Mucosa of descending colon (tissue), 3 donors: ENCODE measurements around the gene GPR137. TPM values are rescaled to one million over a fixed set of nuclear protein-coding genes. Genes with fewer than 3 reads are reported as not detected.

Experiments used
- ATAC-seq: fragments of 200-7000 bp; cut with Tn5 transposase; one replicate; pipeline ENCODE4 v1.9.1; 2020; ENCODE audit warnings: mild to moderate bottlenecking, moderate library complexity
- DNase-seq, 3 donors: peaks; one replicate each; pipeline ENCODE4 v3.0.0-alpha.2; 2020
- H3K36me3 ChIP-seq: fragments of 200-600 bp; one replicate; pipeline ENCODE4 v1.8.0; 2021; ENCODE audit warnings: low read depth, mild to moderate bottlenecking
- H3K4me1 ChIP-seq: fragments of 200-600 bp; one replicate; pipeline ENCODE4 v1.8.0; 2021; ENCODE audit warnings: low read depth, mild to moderate bottlenecking
- H3K4me3 ChIP-seq: fragments of 200-600 bp; one replicate; pipeline ENCODE4 v1.8.0; 2021; ENCODE audit warnings: mild to moderate bottlenecking
- H3K9me3 ChIP-seq: fragments of 200-600 bp; one replicate; pipeline ENCODE4 v1.8.0; 2021; ENCODE audit warnings: mild to moderate bottlenecking
- intact Hi-C, 2 donors: fragments of 100-400 bp; cut with DNase I in 1 of 2; cut with micrococcal nuclease in 1 of 2; formaldehyde crosslinking; loops; one replicate each; pipeline versions ENCODE4 v1.11.0 to v1.11.1; 2022; cut with DNase I, micrococcal nuclease
- total RNA-seq, 3 donors: library from RNA; stranded (reverse); fragmentation: NEBNext Ultra II Directional in 2 of 3; extraction: Animal tissue kit (Norgen Biotek cat#: 25700) in 2 of 3; gene quantifications; one replicate each; pipeline versions ENCODE4 v1.2.1 to v1.2.4, GENCODE V29; 2021 to 2023
- TF ChIP-seq, protein P1 (sequence below): fragments of 200-600 bp; IDR thresholded peaks from one replicate; pipeline ENCODE4 v1.8.0; 2022; ENCODE audit warnings: antibody characterized with exemption, mild to moderate bottlenecking
- donor health status: DM: no; HTN: no; CAD: no; lungs with moderate emphysema.
- donor health status: DM: no; HTN: no; CAD: no.
- donor health status: DM: no; HTN: yes; CAD: no.

Gene GPR137
- total RNA-seq, 3 donors from 2014 or later = 31.2 to 46.7 (median 40.6) TPM

DNA sequence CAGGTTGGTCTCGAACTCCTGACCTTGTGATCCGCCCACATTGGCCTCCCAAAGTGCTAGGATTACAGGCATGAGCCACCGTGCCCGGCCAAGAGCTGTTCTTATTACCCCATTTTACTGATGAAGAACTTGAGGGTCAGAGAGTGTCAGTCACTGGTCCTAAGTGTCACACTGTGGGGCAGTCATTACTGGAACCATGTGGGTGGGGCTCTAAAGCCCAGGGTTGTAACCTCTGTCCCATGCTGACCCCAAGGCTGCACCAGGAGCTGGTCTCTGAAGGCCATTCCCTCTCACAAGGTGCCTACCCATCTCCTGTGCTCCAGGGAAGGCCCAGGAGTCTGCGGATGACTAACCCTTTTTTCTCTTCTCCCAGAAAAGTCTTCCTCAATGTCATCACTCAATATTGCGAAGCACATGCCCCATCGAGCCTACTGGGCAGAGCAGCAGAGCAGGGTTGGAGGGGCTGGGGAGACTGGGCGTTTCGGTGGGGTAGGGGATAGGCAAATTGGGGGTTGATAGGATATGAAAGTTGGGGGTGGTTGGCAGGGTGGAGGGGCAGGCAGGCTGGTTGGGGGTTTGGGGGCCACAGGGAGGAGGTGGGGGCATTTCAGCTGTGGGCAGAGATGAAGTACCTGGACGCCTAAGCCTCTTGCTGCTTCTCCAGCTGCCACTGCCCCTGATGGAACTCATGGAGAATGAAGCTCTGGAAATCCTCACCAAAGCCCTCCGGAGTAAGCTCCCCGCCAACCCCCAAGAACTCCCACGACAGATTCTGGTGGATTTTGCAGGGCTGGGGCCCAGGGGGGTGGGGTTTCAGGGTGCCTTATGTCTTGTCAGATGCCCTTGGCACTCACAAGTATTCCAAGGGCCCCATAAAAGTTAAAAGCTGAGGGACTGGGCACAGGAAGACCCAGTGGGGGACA, 17.7 kb downstream of the GPR137 start:
- Histone ChIP-seq H3K9me3 (no peaks in the 10 kb centered on the region), H3K4me1 (peaks cover 47% of the 10 kb centered on the region), H3K4me3 (no peak overlapping the region), H3K36me3 (no peaks in the 10 kb centered on the region)
- intact Hi-C loops = loop anchor here (5.0 to 10.0 kb wide), 2 partner anchors 96 to 99 kb away; partner anchors contain the start of gene FERMT3 (in 2 of the 2)
- ATAC-seq (no peak), DNase-seq (no peak)
- TF ChIP-seq, protein P1, sequence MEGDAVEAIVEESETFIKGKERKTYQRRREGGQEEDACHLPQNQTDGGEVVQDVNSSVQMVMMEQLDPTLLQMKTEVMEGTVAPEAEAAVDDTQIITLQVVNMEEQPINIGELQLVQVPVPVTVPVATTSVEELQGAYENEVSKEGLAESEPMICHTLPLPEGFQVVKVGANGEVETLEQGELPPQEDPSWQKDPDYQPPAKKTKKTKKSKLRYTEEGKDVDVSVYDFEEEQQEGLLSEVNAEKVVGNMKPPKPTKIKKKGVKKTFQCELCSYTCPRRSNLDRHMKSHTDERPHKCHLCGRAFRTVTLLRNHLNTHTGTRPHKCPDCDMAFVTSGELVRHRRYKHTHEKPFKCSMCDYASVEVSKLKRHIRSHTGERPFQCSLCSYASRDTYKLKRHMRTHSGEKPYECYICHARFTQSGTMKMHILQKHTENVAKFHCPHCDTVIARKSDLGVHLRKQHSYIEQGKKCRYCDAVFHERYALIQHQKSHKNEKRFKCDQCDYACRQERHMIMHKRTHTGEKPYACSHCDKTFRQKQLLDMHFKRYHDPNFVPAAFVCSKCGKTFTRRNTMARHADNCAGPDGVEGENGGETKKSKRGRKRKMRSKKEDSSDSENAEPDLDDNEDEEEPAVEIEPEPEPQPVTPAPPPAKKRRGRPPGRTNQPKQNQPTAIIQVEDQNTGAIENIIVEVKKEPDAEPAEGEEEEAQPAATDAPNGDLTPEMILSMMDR = no peak

DNA sequence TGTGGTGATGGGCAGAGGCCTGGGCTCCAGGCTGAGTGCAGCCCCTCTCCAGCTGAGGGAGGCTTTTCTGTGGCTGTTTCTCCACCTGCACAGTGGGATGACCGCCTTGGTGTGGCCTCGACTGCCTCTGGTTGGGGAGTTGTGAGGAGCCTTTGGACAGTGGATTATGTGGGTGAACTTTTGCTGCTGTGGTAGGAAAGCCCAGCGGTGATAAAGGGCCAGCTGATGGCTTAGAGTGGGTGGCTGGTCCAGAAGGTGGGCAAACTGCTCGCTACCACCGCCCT, 18.3 kb downstream of the GPR137 start:
- DNase-seq (peak in 2 of 3 donors; percentile 47 to 58), ATAC-seq (no peak)
- intact Hi-C loops = loop anchor here (5.0 to 10.0 kb wide), 2 partner anchors 97 to 99 kb away; partner anchors contain the start of gene FERMT3 (in 2 of the 2)
- Histone ChIP-seq H3K36me3 (no peaks in the 10 kb centered on the region), H3K9me3 (no peaks in the 10 kb centered on the region), H3K4me3 (no peak overlapping the region), H3K4me1 (peaks cover 46% of the 10 kb centered on the region)
- TF ChIP-seq, protein P1 = no peak

DNA sequence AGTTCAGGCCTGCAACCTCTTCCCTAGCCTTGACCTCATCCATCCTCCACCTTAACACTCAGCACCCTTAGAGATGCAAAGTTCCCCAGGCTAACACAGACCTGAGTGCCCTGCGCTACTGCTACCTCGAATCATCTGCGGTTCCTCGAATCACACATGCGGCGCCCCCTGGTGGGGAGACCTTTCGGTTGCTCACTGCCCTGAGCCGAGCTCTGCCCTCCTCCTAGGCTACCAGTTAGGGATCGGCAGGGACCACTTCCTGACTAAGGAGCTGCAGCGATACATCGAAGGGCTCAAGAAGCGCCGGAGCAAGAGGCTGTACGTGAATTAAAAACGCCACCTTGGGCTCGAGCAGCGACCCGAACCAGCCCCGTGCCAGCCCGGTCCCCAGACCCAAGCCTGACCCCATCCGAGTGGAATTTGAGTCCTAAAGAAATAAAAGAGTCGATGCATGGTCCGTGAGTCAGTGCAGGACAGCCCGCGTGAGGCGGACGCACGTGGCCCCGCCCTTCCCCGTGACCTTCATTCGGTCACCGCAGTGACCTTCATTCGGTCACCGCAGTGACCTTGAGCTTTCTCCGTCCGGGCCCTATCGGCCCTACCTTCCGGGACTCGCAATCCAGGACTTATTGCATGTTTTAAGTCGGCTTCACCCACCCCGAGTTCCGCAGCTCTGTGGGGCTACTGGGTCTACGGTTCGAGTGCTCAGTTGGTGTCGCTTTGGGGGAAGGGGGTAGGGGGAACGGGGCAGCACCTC, 18.8 kb downstream of the GPR137 start:
- intact Hi-C loops = loop anchor here (5.0 to 10.0 kb wide), 2 partner anchors 97 to 100 kb away; partner anchors contain the start of gene FERMT3 (in 2 of the 2)
- peak; percentile 96 to 100 (median 97) for DNase-seq
- Histone ChIP-seq H3K9me3 (no peaks in the 10 kb centered on the region), H3K36me3 (no peaks in the 10 kb centered on the region), H3K4me3 (peak overlapping the region; percentile 78), H3K4me1 (peaks cover 41% of the 10 kb centered on the region)
- peak; percentile 55 for ATAC-seq
- TF ChIP-seq, protein P1 = peak; percentile 80

DNA sequence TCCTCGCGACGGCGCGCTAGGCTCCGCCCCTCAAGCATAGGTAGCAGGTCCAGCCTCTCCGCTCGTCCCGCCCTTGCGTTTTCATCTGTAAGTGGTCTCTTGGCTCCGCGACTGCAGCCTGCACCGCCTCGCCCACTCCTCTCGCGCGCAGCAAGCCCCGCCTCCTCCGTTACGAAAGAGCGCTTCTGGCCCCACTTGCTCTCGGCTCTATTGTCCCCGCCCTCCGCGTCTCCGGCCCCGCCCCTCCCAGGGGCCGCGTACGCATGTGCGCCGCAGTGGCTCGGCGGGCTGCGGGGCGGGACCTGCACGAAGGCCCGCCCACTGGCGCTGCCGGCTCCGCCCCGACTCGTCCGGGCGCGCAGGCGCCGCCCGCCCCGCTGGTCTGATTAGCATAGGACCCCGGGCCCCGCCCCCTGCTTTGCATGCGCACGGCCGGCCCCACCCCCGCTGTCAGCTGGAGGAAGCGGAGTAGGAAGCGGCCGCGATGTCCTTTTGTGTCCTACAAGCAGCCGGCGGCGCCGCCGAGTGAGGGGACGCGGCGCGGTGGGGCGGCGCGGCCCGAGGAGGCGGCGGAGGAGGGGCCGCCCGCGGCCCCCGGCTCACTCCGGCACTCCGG, 19.5 kb downstream of the GPR137 start, which contains the start of gene ESRRA:
Gene ESRRA, plus strand, starts transcription at position 450 of the 616 bp plus-strand sequence. CDS start 1,656 bp downstream, outside the sequence.
- Histone ChIP-seq H3K4me1 (peaks cover 34% of the 10 kb centered on the region), H3K4me3 (peak within 1 kb of the TSS; percentile 78), H3K36me3 (no peaks in the 10 kb centered on the region), H3K9me3 (no peaks in the 10 kb centered on the region)
- DNase-seq (peak; percentile 100), ATAC-seq (peak; percentile 84)
- TF ChIP-seq, protein P1 = peak; percentile 18
- intact Hi-C loops = loop anchor here in 1 of 2 donors (10.0 kb wide), 1 partner anchor 100 kb away; the partner anchor contains the start of gene FERMT3
